SJCRH30 (cell line): ENCODE measurements around the gene NTPCR. TPM values are rescaled to one million over a fixed set of nuclear protein-coding genes. Genes with fewer than 3 reads are reported as not detected.

Source experiments
- DNase-seq, 2 experiments: peaks; one replicate each; pipeline ENCODE4 v3.0.0-alpha.2; 2015 to 2020
- H3K27ac ChIP-seq: fragments of 250-450 bp; sonication (Bioruptor Pico); 2 replicates; pipeline ENCODE4 v1.5.1; 2020; ENCODE audit warnings: mild to moderate bottlenecking, moderate library complexity
- H3K27me3 ChIP-seq: fragments of 250-450 bp; sonication (Bioruptor Pico); 2 replicates; pipeline ENCODE4 v1.5.1; 2020; ENCODE audit warnings: mild to moderate bottlenecking, moderate library complexity
- H3K36me3 ChIP-seq: fragments of 250-450 bp; sonication (Bioruptor Pico); 2 replicates; pipeline ENCODE4 v1.5.1; 2020; ENCODE audit warnings: mild to moderate bottlenecking, moderate library complexity
- H3K4me1 ChIP-seq: fragments of 250-450 bp; sonication (Bioruptor Pico); 2 replicates; pipeline ENCODE4 v1.5.1; 2020; ENCODE audit warnings: mild to moderate bottlenecking, moderate library complexity
- H3K4me3 ChIP-seq: fragments of 250-450 bp; sonication (Bioruptor Pico); 2 replicates; pipeline ENCODE4 v1.5.1; 2020; ENCODE audit warnings: mild to moderate bottlenecking, moderate library complexity
- H3K9me3 ChIP-seq: fragments of 250-450 bp; sonication (Bioruptor Pico); replicated peaks from 2 replicates; pipeline ENCODE4 v1.5.1; 2020; ENCODE audit warnings: mild to moderate bottlenecking, moderate library complexity
- total RNA-seq: library from RNA; depleted of rRNA; stranded (reverse); fragments of >200 nt; shearing (Covaris generic); gene quantifications from 2 replicates; pipeline ENCODE4 v1.2.3, GENCODE V29; 2014

NTPCR gene
- total RNA-seq, 1 experiment from 2014 or later = 21.0 TPM

DNA sequence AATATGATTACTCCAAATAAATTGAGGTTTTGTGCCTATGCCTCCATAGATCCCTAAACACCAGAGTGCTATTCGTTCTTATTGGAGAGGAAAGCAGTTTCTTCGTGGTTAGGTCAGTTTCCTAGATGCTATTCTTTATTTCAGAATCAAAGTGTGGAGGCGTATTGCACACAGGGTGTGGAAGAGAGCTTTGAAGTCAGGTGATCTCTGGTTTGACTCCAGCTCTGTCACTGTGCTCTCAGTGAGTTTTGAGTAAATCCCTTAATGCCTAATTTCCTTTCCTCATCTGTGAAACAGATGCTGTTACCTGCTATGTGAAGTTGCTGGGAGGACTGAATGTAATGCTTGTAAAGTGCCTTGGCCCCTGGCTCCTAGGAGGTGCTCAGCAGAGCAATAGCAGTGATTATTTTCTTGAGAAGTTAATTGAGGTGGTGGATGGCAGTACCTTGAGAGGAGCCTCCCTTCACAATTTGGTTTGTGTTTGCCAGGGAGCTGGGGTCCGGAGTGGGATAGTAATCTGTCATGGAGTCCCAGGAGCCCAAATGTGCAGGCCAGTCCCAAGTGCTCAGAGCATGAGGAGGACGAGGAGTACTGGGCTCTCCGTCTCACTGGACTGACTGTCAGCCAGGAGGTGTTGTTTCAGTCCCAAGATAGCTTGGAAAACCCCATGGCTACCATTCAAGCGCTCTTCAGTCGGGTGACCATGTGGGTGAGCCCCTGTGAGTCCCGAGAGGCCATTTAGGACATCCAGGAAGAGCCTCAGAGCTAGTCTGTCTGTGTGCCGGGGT, 14.9 kb downstream of the NTPCR start:
- Histone ChIP-seq H3K36me3 (no peaks in the 10 kb centered on the region), H3K4me1 (no peaks in the 10 kb centered on the region), H3K4me3 (no peak overlapping the region), H3K9me3 (no peaks in the 10 kb centered on the region), H3K27ac (no peak overlapping the region), H3K27me3 (no peaks in the 10 kb centered on the region)
- no peak for DNase-seq

DNA sequence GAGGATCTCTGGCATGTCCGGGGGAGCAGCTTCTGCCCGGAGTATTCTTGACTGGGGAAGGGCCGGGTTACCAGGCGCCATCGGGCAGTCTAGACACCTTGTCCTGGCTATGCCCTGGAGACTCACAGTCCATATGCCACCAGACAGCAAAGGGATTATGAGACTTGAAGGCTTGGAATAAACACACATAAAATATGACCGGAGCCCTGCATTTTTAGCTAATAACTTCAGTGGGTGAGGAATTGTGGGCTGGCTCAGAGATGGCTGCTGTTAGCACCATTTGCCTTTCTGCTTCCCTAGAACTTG, 15.5 kb downstream of the NTPCR start:
- no peaks in the 10 kb centered on the region for H3K36me3 ChIP-seq
- no peak for DNase-seq
- H3K4me1 ChIP-seq = no peaks in the 10 kb centered on the region
- no peaks in the 10 kb centered on the region for H3K9me3 ChIP-seq
- H3K27ac ChIP-seq = no peak overlapping the region
- H3K27me3 ChIP-seq = no peaks in the 10 kb centered on the region
- H3K4me3 ChIP-seq = no peak overlapping the region

GRCh38 chr1:232966663-232967062, 16.3 kb downstream of the NTPCR start:
- Histone ChIP-seq H3K27me3 (no peaks in the 10 kb centered on the region), H3K36me3 (no peaks in the 10 kb centered on the region), H3K9me3 (no peaks in the 10 kb centered on the region), H3K27ac (no peak overlapping the region), H3K4me1 (no peaks in the 10 kb centered on the region), H3K4me3 (no peak overlapping the region)
- DNase-seq = no peak

DNA sequence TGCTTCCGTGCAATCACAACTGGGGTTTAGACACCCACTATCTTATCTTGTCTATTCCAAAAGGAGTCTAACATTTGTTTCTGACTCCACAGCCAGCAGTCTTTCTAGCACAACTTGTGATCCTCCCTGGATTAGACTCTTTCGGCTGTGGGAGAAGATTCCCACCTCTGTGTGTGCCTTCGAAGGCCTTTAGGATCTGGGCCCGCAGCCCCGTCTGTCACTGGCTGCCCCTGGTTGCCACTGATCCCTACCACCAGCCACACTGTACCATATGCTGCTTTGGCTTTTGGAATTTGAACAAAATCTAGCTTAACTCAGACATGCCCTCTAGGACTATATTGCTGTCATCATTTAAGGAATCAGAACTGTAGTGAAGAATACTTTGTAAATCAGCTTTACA, 18.0 kb downstream of the NTPCR start:
- no peaks in the 10 kb centered on the region; the same call in 1 of the 2 replicates for H3K36me3 ChIP-seq

GRCh38 chr1:232968965-232969364, 18.6 kb downstream of the NTPCR start:
- Histone ChIP-seq H3K27me3 (no peaks in the 10 kb centered on the region), H3K4me1 (no peaks in the 10 kb centered on the region), H3K4me3 (no peak overlapping the region), H3K36me3 (no peaks in the 10 kb centered on the region; the same call in 1 of the 2 replicates), H3K9me3 (peaks cover 2% of the 10 kb centered on the region; the same call in 1 of the 2 replicates), H3K27ac (no peak overlapping the region)
- DNase-seq = no peak

More for the DNA sequence above, 18.0 kb downstream of the NTPCR start:
- no peak overlapping the region for H3K27ac ChIP-seq
- H3K9me3 ChIP-seq = peaks cover 2% of the 10 kb centered on the region; the same call in 1 of the 2 replicates
- no peak overlapping the region for H3K4me3 ChIP-seq
- no peaks in the 10 kb centered on the region for H3K27me3 ChIP-seq
- H3K4me1 ChIP-seq = no peaks in the 10 kb centered on the region
- DNase-seq = no peak

- Histone ChIP-seq H3K4me1 (no peaks in the 10 kb centered on the region), H3K9me3 (peaks cover 2% of the 10 kb centered on the region; the same call in 1 of the 2 replicates), H3K27ac (no peak overlapping the region), H3K36me3 (no peaks in the 10 kb centered on the region; the same call in 1 of the 2 replicates), H3K27me3 (no peaks in the 10 kb centered on the region), H3K4me3 (no peak overlapping the region)
- no peak for DNase-seq
These were observed 19.4 kb downstream of the NTPCR start for GRCh38 chr1:232969799-232970198.

GRCh38 chr1:232970508-232970907, 20.1 kb downstream of the NTPCR start:
- Histone ChIP-seq H3K9me3 (peaks cover 2% of the 10 kb centered on the region; the same call in 1 of the 2 replicates), H3K4me3 (no peak overlapping the region), H3K27me3 (no peaks in the 10 kb centered on the region), H3K36me3 (no peaks in the 10 kb centered on the region; the same call in 1 of the 2 replicates), H3K4me1 (no peaks in the 10 kb centered on the region), H3K27ac (no peak overlapping the region)
- DNase-seq = no peak

GRCh38 chr1:232973652-232974611, 23.5 kb downstream of the NTPCR start:
- H3K36me3 ChIP-seq = no peaks in the 10 kb centered on the region; the same call in 1 of the 2 replicates

DNA sequence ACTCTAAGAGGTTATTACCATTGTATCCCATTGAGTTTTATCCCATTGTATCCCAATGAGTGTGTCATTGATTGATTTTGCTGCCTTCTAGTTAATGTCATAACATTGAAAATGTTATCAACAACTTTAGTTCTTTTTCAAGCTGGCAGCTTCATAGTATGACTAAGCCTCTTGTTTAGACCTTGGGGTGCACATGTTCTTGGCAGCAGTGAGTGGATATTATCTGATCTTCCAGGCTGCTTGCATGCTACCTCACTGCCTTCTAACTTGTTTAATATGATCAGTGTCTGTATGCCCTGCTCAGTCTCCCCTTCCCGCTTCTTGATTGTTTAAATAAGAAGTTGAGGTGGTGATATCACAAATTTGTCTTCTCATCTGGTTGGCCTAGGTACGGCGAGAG, 24.6 kb downstream of the NTPCR start:
- Histone ChIP-seq H3K4me1 (peaks cover 10% of the 10 kb centered on the region; the same call in 1 of the 2 replicates), H3K4me3 (no peak overlapping the region), H3K27me3 (no peaks in the 10 kb centered on the region), H3K9me3 (peaks cover 2% of the 10 kb centered on the region; the same call in 1 of the 2 replicates), H3K27ac (no peak overlapping the region), H3K36me3 (no peaks in the 10 kb centered on the region; the same call in 1 of the 2 replicates)
- DNase-seq = no peak

More at GRCh38 chr1:232973652-232974611, 23.5 kb downstream of the NTPCR start:
- H3K27me3 ChIP-seq = no peaks in the 10 kb centered on the region
- no peak overlapping the region for H3K27ac ChIP-seq
- H3K4me3 ChIP-seq = no peak overlapping the region
- H3K9me3 ChIP-seq = peaks cover 2% of the 10 kb centered on the region; the same call in 1 of the 2 replicates
- peaks cover 10% of the 10 kb centered on the region; the same call in 1 of the 2 replicates for H3K4me1 ChIP-seq
- DNase-seq = no peak

GRCh38 chr1:232978091-232978634, 27.8 kb downstream of the NTPCR start:
- Histone ChIP-seq H3K27ac (no peak overlapping the region), H3K4me3 (no peak overlapping the region), H3K4me1 (peaks cover 10% of the 10 kb centered on the region; the same call in 1 of the 2 replicates), H3K9me3 (peaks cover 2% of the 10 kb centered on the region; the same call in 1 of the 2 replicates), H3K36me3 (no peaks in the 10 kb centered on the region; the same call in 1 of the 2 replicates), H3K27me3 (no peaks in the 10 kb centered on the region)
- DNase-seq = peak in 1 of 2 experiments; percentile 41

- H3K4me3 ChIP-seq = no peak overlapping the region
- no peak for DNase-seq
- no peaks in the 10 kb centered on the region; the same call in 1 of the 2 replicates for H3K9me3 ChIP-seq
- H3K27me3 ChIP-seq = no peaks in the 10 kb centered on the region
- no peaks in the 10 kb centered on the region for H3K36me3 ChIP-seq
- no peak overlapping the region for H3K27ac ChIP-seq
- H3K4me1 ChIP-seq = peaks cover 10% of the 10 kb centered on the region; the same call in 1 of the 2 replicates
These were observed 28.4 kb downstream of the NTPCR start for GRCh38 chr1:232978815-232979214.

DNA sequence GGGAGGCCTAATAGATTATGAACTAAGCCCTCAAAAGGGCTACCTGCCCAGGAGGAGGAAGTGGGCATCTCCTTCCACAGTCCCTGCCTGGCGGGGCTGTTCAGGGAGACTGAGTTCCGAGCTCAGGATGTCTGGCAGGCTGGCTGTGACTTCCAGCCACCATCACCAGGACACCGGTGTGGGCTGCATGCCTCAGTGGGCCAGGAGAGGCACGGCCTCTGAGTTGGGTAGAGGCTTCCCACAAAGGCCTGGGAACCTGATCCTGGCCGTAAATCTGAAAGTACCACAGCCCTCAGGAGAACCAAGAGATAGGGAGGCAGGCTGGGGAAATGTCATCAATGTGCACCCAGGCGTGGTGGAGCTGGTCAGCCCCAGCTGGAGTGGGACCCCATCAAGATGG, 29.1 kb downstream of the NTPCR start:
- Histone ChIP-seq H3K27ac (no peak overlapping the region), H3K4me1 (peaks cover 10% of the 10 kb centered on the region; the same call in 1 of the 2 replicates), H3K36me3 (no peaks in the 10 kb centered on the region), H3K9me3 (no peaks in the 10 kb centered on the region), H3K27me3 (no peaks in the 10 kb centered on the region), H3K4me3 (no peak overlapping the region)
- DNase-seq = no peak

- peaks cover 10% of the 10 kb centered on the region; the same call in 1 of the 2 replicates for H3K4me1 ChIP-seq
- no peak overlapping the region for H3K4me3 ChIP-seq
- no peaks in the 10 kb centered on the region for H3K9me3 ChIP-seq
- H3K36me3 ChIP-seq = no peaks in the 10 kb centered on the region
- no peaks in the 10 kb centered on the region for H3K27me3 ChIP-seq
- no peak overlapping the region for H3K27ac ChIP-seq
- DNase-seq = no peak
These were observed 30.1 kb downstream of the NTPCR start for GRCh38 chr1:232980355-232980978.

DNA sequence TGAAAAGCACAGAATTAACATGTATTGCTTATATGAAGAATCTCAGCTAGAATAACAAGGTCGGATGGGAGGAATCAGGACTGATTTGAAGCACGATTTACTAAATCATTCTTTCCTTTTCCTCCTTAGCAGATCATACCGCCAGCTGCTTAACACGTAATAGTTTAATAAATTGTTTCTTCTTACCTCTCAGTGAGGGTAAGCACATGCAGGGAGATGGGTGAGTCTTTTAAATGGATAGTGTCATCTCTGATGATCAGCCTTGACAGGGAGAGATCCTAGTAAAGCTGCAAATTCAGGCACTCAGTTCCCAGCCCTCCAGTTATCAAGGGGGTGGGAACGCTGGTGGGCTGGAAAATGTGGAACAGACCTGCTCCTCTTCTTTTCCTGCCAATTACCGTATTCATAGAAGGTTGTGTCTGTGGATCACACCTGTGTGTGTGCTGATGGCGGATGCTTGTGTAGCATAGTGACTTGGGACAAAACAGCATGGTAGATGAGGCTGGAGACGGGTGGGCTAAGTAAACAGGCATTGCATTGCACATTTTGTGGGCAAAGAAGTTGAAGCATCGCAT, 30.7 kb downstream of the NTPCR start:
- Histone ChIP-seq H3K27ac (no peak overlapping the region), H3K9me3 (no peaks in the 10 kb centered on the region), H3K4me3 (no peak overlapping the region), H3K4me1 (peaks cover 10% of the 10 kb centered on the region; the same call in 1 of the 2 replicates), H3K36me3 (no peaks in the 10 kb centered on the region), H3K27me3 (no peaks in the 10 kb centered on the region)
- DNase-seq = no peak
